NB4 (cell line): Measurements from ENCODE around the gene KCNK18.

Experiments
- CTCF ChIP-seq: IDR thresholded peaks from one replicate; pipeline ENCODE4 v1.5.1; 2012; ENCODE audit warnings: low read depth, low read length
- POLR2A ChIP-seq: IDR thresholded peaks from 2 replicates; pipeline ENCODE4 v1.6.1; 2011; ENCODE audit warnings: mild to moderate bottlenecking; ENCODE audit not compliant: insufficient read length; ENCODE audit errors: extremely low read depth
- TF ChIP-seq, protein P1 (sequence below): IDR thresholded peaks from 2 replicates; pipeline ENCODE4 v1.6.1; 2011; ENCODE audit warnings: low read depth, low read length

DNA sequence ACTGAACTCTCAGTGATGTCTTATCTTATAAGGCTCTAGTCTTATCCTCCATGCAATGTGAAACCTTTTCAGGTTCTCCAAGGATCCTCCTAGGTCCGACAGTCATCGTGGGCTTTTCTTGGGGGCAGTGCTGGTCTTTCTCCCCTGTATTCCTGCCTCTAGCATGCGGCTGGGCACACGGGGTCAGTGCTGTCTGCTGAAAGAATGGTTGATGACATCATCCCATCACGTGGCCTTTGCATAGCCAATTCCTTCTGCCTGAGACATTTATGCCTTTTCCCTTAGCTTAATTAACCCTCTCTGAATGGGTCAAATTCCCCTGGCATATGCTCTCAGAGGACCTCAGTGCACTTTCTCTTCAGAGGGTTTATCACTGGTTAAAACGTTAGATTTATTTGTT, 27.0 kb upstream of the KCNK18 start:
- TF ChIP-seq CTCF (no peak), POLR2A (no peak)
- TF ChIP-seq, protein P1, sequence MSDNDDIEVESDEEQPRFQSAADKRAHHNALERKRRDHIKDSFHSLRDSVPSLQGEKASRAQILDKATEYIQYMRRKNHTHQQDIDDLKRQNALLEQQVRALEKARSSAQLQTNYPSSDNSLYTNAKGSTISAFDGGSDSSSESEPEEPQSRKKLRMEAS = 0 out of 2 replicates have a peak, but pooled peaks have one; percentile 22
